ENCODE results near the gene GPR62.

The GPR62 gene

DNA sequence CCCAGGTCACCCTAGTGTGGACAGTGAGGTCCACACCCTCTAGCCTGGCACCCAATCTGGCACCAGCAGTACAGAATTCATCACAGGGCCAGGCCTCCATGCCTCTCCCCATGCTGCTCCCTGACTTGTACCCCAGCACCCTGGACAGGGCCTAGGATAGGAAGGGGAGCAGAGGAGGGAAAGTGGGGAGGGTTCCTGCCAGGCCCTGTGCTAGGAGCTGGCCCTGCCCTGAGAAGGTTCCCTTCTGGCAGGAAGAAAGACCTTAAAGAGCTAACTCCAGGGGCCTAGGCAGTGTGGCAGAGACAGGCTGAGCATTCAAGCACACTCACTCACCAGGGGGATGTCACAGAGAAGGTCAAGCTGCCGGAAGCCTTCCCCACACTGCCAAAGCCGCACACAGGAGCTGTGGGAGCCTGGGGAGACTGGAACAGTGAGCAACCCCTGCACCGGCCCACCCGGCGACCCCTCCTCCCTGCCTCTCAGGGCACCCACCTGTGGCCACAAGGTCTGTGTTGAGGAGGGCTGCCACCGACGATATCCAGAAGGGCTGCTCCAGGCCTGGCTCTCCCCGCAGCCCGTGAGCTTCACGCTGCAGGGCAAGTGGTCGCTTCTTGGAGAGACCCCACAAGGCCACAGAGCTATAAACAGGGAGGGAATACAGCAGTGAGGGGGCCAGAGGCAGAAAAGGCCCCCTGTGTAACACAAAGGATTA is 20.9 kb upstream of the GPR62 start:
- no peak for TF ChIP-seq POLR2A (IDR thresholded peaks at IDR 0.05; ENCODE audit: low read depth, low read length)
- DNase-seq (ENCODE audit: insufficient read length, low spot score) (no peak), FAIRE-seq (no peak)

DNA sequence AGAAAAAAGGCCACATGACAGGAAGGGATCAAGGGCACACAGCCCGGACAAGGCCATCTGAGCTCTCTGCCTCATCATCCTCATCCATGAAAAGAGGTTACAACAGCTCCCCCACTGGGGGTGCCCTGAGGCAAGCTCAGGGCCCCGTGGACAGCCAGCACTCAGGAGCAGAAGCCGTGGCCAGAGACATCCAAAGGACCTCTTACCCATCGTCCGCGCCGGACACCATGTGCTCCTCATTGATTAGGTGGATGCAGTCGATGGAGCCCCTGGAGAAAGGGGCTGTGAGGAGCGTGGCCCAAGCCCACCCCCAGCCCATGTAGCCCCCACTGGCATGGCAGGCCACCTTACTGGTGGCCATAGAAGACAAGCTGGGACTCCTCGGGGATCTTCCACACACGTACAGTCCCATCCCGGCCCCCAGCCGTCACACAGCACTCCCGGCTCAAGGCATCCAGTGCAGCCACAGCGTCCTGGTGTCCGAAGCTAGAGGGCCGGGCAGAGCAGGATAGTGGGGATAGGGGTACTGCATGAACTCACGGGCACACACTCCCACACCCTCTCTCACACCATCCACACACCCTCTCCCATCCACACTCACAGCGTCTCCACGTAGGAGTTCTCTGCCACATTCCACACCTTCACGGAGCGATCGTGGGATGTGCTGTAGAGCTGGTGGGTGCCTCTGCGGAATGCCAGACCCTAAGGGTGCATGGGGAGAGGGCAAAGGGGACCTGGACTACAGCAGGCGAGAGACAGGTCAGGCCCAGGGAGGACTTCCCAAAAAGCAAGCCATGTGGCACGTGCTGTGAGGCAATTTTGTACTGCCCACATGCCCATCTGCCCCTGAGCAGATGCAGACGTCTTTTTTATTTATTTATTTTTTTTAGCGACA is 19.9 kb upstream of the GPR62 start:
- no peak for FAIRE-seq
- TF ChIP-seq POLR2A (IDR thresholded peaks at IDR 0.05; ENCODE audit: low read depth, low read length), result no peak
- DNase-seq (ENCODE audit: insufficient read length, low spot score), result no peak

DNA sequence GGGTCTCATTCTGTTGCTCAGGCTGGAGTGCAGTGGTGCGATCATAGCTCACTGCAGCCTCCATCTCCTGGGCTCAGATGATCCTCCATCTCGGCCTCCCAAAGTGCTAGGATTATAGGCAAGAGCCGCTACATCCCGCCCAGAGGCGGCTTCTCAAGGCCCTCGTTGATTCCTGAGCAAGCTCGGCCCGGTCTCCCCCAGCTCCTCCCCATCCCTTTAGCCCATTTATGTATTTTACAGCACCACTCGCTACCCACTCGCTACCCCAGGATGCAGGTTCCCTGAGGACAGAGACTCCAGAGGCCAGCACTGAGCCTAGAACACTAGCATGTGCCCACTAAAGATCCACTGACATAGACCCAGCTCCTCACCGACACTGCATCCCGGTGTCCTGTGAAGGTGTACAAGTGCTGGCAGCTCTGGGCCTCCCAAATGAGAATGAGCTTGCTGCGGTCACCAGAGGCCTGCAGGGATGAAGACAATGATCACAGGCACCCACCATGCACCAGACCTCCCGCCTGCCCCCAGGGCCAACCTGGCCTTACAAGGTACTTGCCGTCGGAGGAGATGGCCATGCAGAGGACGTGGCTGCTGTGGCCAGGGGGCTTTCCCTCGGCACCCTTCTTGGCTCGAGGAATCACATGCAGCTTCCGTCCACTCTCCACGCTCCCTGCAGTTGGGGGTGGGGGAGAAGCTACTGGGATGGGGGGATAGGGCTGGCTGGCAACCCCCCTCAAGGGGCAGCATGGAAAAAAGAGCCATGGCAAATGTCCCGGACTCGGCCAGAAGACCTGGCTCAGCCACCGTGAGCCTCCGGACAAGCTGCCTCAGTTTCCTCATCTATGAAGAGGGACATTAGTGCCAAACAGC is 19.1 kb upstream of the GPR62 start:
- no peak for TF ChIP-seq POLR2A (IDR thresholded peaks at IDR 0.05; ENCODE audit: low read depth, low read length)
- no peak for DNase-seq (ENCODE audit: insufficient read length, low spot score)
- no peak for FAIRE-seq

DNA sequence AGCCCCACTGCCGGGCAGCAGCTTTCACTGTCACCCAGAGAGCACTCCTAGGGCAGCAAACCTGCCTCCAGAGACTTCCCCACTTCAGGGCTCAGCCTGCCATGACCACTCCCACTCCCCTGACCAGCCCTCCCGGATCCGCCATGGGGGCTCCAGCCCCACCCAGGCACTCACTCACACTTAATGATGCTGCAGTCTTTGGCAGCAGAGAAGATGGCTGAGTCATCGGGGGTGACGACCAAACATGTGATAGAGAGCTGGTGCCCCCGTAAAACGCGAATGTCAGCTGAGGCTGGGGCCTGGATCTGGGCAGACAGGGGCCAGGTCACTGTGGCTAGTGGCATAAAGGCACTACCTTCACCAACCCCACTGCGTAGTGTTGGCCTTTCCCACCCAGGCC is 18.2 kb upstream of the GPR62 start:
- TF ChIP-seq POLR2A (IDR thresholded peaks at IDR 0.05; ENCODE audit: low read depth, low read length), result no peak
- DNase-seq (ENCODE audit: insufficient read length, low spot score), result no peak
- no peak for FAIRE-seq

DNA sequence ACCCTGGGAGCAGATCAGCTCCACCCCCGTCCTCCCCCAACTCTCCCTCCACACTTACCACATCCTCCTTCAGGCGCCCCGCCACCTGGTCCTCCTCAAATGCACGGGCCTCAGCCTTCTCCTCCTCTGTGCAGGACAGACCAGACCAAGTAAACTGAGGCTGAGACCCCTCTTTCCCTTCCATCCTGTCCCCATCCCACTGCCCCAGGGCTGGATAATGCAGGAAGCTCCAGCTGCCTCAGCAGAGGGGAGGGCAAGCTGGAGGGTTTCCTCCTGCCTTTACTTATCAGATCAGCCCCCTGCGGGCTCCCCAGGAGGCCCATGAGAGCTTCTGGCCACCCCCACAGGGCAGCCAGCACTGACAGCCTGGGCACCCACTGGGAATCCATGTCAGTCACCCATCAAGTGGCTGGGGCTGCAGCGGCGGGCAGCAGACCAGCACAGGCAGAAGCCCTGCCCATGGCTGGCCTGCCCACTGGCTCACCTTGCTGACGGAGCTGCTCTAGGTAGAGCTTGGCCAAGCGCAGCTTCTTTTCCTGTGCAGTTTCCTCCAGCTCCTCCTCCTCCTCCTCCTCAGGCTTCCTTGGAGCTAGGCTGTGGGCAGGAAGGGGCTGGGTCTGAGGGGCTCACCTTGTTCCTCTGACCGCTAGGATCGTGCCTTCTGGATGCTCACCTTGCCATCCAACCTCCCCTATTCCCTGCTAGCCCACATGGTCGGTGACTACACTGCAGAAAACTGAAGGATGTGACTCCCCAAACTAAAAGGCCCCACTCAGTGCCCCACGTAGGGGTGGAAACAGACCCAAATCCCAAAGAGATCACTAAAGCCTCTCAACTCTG is 17.4 kb upstream of the GPR62 start:
- no peak for TF ChIP-seq POLR2A (IDR thresholded peaks at IDR 0.05; ENCODE audit: low read depth, low read length)
- no peak for FAIRE-seq

DNA sequence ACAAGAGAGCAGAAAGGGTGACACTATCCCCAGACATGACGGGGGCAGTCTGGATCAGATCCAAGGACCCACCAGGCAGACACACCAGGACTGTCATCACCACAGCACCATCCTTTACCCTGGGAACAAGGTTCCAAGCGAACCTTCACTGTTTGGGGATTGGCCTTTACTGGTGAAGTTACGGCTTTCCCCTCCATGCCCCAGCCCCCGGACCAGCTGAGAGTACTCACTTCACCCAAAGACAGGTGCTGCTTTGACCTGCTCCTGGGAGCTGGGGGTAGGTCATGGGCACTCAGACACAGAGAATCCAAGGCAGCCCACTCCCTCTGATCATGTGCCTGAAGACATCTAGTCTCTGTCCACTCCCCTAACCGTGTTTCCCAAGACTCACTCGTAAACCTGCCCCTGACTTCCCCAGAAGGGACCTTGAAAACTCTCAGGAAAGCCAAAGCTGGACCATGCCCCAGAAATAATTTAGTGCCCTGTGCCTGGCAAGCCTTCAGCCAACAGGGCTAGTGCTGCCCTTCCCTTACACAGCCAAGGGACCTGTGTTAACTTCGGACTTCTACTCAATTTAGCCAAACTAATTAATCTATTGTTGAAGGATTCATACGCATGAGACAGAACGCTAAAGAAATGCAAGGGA is 16.3 kb upstream of the GPR62 start:
- FAIRE-seq, result no peak
- TF ChIP-seq POLR2A (IDR thresholded peaks at IDR 0.05; ENCODE audit: low read depth, low read length), result no peak
- DNase-seq (ENCODE audit: insufficient read length, low spot score), result no peak

More for the DNA sequence above, 17.4 kb upstream of the GPR62 start:
- DNase-seq (ENCODE audit: insufficient read length, low spot score), result no peak

DNA sequence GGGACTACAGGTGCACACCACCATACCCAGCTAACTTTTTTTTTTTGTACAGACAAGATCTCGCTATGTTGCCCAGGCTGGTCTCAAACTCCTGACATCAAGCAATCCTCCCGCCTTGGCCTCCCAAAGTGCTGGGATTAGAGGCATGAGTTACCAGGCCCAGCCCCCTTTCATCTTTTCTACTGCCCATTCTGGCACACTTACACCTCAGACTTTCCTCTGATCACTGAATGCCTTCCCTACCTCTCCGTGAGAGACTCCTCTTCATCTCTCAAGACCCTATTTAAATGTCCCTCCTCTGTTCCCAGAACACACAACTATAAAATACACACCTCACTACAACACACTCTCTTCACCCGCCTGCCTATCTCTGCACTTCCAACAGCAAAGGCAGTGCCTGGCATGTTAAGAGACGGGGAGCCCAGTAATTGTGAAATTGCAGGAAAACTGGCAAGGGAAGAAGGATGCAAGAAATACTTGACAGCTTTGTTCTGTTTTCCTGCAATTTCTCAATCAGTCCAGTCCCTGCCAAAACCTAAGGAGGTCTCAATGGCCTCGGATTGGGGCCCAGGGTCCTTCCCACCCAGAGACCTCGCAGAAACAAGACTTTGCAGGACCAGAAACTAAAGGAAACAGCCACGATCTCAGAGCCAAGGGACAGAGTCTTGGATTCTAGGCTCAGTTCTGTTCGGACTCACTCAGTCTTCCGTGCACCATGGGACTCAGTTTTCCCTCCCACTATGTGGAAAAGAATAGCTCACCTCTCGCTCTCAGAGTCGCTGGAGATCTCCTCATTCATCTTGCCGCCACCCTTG is 14.3 kb upstream of the GPR62 start:
- TF ChIP-seq POLR2A (IDR thresholded peaks at IDR 0.05; ENCODE audit: low read depth, low read length), result no peak
- FAIRE-seq, result no peak
- DNase-seq (ENCODE audit: insufficient read length, low spot score), result no peak

DNA sequence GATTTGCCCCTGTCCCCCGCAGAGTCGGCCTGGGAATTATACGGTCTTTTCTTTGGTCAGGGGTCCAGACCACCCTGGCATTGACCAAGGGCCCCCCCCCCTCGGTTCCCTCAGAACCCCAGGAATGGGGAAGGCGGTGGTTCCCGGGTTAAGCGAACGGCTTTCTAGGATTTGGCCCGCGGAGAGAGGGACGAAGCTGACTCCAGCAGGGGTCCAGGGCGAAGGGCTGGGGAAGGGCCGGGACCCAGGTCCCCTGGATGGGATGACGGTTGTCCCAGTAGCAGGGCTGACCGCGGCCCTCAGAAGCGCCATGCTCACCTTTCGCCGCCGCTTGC is 13.8 kb upstream of the GPR62 start:
- no peak for TF ChIP-seq POLR2A (IDR thresholded peaks at IDR 0.05; ENCODE audit: low read depth, low read length)
- no peak for DNase-seq (ENCODE audit: insufficient read length, low spot score)
- FAIRE-seq, result no peak

DNA sequence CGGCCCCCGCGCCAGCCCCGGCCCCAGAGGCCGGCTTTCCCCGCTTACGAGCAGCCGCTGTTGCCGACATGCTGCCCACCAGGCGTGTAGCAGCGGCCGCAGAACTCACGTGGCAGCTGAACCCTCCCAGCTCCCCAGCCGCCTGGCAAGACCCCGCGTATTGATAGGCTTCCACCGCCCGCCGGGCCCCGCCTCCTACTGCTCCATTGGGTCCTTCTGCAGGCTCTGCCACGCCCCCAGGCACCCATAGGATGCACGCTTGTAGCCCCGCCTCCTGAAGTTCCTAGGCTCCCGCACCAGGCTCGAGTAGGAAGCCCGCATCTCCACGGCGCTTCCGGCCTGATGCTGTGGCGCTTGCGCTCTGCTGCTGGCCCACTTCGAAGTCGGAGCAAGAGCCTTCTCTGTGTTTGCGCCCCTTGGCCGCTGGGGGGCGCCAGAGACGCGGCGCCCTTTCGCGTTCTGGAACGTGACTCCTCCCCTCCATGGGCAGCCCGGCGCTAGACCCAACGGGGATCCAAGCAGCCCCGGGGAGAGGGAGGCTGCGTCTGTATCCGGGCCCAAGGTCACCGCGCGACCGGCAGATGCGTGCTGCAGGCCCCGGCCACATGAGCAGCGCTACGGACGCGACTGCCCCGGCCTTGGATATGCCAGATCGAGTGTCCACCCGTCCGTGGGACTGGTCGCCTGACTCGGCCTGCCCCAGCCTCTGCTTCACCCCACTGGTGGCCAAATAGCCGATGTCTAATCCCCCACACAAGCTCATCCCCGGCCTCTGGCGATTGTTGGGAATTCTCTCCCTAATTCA is 13.2 kb upstream of the GPR62 start, which contains the start of the genes PARP3 and RRP9:
Gene PARP3, plus strand, starts transcription at position 566 of the 805 bp plus-strand sequence. CDS start 993 bp downstream, outside the sequence.
Gene RRP9, minus strand, starts transcription at position 107 of the 805 bp plus-strand sequence. Its CDS starts 37 bp downstream, at position 70.
- peak; percentile 82 for TF ChIP-seq POLR2A (IDR thresholded peaks at IDR 0.05; ENCODE audit: low read depth, low read length)
- DNase-seq (ENCODE audit: insufficient read length, low spot score) (peak; percentile 99), FAIRE-seq (peak; percentile 92)

DNA sequence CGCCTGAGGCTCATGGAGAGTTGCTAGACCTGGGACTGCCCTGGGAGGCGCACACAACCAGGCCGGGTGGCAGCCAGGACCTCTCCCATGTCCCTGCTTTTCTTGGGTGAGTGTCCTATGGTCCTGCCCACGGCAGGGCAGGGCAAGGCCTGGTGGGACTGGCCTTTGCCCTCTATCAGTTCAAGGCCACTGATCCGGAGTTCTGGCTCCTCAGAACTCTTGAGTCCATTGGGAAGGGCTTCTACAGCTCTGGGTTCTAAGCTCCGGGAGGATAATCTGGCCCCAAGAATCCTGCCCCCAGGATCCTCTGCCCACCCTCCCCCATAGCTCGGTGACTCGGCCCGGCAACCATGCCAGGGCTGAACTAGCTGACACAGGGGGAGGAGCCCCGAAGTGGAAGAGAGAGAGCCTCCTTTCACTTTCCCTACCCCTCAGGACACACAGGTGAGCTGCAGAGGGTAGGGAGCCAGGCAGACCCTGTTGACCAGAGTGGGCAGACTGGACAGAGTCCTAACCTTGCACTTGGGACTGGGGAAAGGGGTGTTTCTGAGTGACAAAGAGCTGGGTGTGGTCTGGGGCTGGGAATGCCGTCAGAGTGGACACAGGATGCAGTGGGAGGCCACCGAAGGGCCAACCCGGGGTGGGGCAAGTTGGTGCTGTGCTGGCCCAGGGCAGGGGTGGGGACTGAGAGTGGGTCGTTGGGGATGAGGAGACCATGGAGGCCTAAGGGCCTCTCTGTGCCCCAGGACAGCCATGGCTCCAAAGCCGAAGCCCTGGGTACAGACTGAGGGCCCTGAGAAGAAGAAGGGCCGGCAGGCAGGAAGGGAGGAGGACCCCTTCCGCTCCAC is 12.4 kb upstream of the GPR62 start:
- FAIRE-seq (peak; percentile 27), DNase-seq (ENCODE audit: insufficient read length, low spot score) (peak; percentile 91)
- 0 out of 2 replicates have a peak, but pooled peaks have one; percentile 54 for TF ChIP-seq POLR2A (IDR thresholded peaks at IDR 0.05; ENCODE audit: low read depth, low read length)

Data from H54 (cell line).